HL-60 (cell line): Measurements from ENCODE around the gene TTLL3.
A peak's percentile ranks its signal among the peaks of the same experiment; 100 is the strongest.

Source experiments
- DNase-seq, 2 experiments: peaks; one replicate each; pipeline ENCODE4 v3.0.0-alpha.2; 2010 to 2020; ENCODE audit warnings: low read depth in 1 of 2, low spot score in 1 of 2
- H3K27ac ChIP-seq: fragments of 250-450 bp; sonication (Bioruptor Pico); replicated peaks from 2 replicates; pipeline ENCODE4 v1.5.1; 2020; ENCODE audit warnings: mild to moderate bottlenecking, moderate library complexity
- H3K27me3 ChIP-seq: fragments of 250-450 bp; sonication (Bioruptor Pico); 2 replicates; pipeline ENCODE4 v1.5.1; 2021; ENCODE audit warnings: mild to moderate bottlenecking, moderate library complexity; ENCODE audit not compliant: insufficient read depth, poor library complexity, severe bottlenecking
- H3K4me3 ChIP-seq: replicated peaks from 2 replicates; pipeline ENCODE4 v1.5.1; 2011; ENCODE audit warnings: mild to moderate bottlenecking, control low read depth, low read length; ENCODE audit not compliant: insufficient read depth
- GABPA ChIP-seq: IDR thresholded peaks from 2 replicates; pipeline ENCODE4 v1.6.1; 2012; ENCODE audit warnings: low read depth
- POLR2AphosphoS5 ChIP-seq: IDR thresholded peaks from 2 replicates; pipeline ENCODE4 v1.6.1; 2012; ENCODE audit warnings: low read depth
- REST ChIP-seq: IDR thresholded peaks from 2 replicates; pipeline ENCODE4 v1.6.1; 2012; ENCODE audit warnings: low read depth; ENCODE audit not compliant: insufficient replicate concordance
- SPI1 ChIP-seq: IDR thresholded peaks from 2 replicates; pipeline ENCODE4 v1.6.1; 2012; ENCODE audit warnings: low read depth, mild to moderate bottlenecking, borderline replicate concordance
- TF ChIP-seq, protein P1 (sequence below): IDR thresholded peaks from one replicate; pipeline ENCODE4 v1.5.1; 2011; ENCODE audit warnings: low read length, control low read depth, inconsistent platforms; ENCODE audit not compliant: insufficient read depth

TTLL3 gene

GRCh38 chr3:9778143-9779074, 31.7 kb upstream of the TTLL3 start:
- DNase-seq, result peak in 1 of 2 experiments; percentile 56
- no peak overlapping the region for H3K4me3 ChIP-seq

DNA sequence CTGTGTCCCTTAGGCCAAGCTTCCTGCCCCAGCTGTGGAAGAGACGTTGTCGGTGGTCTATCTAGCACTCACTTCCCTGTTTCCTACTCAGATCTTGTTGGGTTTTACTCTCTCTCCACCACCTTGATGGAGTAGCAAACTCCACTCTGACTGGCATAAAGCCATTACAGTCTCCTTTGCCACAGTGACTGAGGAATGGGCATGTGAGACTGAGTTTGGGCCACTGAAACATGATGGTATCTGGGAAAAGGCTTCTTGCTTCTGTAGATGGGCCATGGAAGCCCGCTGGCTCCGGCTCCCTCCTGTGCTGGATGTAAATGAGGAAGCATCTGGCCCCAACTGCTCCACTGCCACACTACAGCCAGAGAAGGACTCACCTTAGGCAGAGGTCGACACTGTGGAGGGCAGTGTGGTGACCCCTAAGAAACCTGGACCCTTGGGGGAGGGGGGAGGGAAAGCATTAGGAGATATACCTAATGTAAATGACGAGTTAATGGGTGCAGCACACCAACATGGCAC, 30.9 kb upstream of the TTLL3 start:
- TF ChIP-seq, protein P1, sequence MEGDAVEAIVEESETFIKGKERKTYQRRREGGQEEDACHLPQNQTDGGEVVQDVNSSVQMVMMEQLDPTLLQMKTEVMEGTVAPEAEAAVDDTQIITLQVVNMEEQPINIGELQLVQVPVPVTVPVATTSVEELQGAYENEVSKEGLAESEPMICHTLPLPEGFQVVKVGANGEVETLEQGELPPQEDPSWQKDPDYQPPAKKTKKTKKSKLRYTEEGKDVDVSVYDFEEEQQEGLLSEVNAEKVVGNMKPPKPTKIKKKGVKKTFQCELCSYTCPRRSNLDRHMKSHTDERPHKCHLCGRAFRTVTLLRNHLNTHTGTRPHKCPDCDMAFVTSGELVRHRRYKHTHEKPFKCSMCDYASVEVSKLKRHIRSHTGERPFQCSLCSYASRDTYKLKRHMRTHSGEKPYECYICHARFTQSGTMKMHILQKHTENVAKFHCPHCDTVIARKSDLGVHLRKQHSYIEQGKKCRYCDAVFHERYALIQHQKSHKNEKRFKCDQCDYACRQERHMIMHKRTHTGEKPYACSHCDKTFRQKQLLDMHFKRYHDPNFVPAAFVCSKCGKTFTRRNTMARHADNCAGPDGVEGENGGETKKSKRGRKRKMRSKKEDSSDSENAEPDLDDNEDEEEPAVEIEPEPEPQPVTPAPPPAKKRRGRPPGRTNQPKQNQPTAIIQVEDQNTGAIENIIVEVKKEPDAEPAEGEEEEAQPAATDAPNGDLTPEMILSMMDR, result no peak
- TF ChIP-seq SPI1, result peak; percentile 60; the same call in 1 of the 2 replicates
- Histone ChIP-seq H3K27ac (peak overlapping the region; percentile 96), H3K27me3 (no peaks in the 10 kb centered on the region), H3K4me3 (no peak overlapping the region)
- peak in 1 of 2 experiments; percentile 74 for DNase-seq

More at GRCh38 chr3:9778143-9779074, 31.7 kb upstream of the TTLL3 start:
- Histone ChIP-seq H3K27me3 (no peaks in the 10 kb centered on the region), H3K27ac (peak overlapping the region; percentile 96)
- TF ChIP-seq, protein P1, result no peak
- TF ChIP-seq SPI1 (no peak), POLR2AphosphoS5 (no peak), GABPA (no peak), REST (no peak)

- TF ChIP-seq POLR2AphosphoS5, result peak; percentile 51
- TF ChIP-seq, protein P1, result no peak
- no peak for TF ChIP-seq REST
- TF ChIP-seq GABPA, result peak; percentile 5; the same call in 1 of the 2 replicates
- TF ChIP-seq SPI1, result peak; percentile 78
- Histone ChIP-seq H3K27me3 (no peaks in the 10 kb centered on the region), H3K4me3 (no peak overlapping the region), H3K27ac (peak overlapping the region; percentile 96)
- DNase-seq, result peak; percentile 78 to 95
These were observed 30.2 kb upstream of the TTLL3 start for GRCh38 chr3:9779721-9780457.
